Measurements from ENCODE around the gene SCN10A.

DNA sequence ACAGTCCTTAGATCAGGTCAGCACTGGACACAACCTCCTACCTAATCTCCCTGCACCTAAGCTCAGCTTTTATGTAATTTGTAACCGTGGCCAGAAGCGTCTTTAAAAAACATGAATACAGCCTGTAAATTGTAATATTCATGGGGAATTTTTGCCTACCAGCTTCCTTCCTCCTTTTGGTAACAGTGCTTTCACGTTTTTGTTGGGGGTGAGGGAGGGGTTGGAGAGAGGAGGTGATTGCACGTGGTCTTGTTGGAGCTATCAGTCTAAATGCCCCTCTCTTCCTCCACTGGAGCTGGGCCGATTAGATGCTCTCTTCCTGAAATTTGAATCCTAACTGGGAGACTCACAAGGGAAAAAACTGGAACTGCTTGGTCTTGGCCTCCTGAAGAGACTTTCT is 131.5 kb downstream of the SCN10A start:
- TF ChIP-seq CTCF (IDR thresholded peaks at IDR 0.05) (no peak), POLR2A (IDR thresholded peaks at IDR 0.05) (no peak)

All from esophagus squamous epithelium (tissue), 4 donors.